ENCODE measurements around the gene ZMYM5.

DNA sequence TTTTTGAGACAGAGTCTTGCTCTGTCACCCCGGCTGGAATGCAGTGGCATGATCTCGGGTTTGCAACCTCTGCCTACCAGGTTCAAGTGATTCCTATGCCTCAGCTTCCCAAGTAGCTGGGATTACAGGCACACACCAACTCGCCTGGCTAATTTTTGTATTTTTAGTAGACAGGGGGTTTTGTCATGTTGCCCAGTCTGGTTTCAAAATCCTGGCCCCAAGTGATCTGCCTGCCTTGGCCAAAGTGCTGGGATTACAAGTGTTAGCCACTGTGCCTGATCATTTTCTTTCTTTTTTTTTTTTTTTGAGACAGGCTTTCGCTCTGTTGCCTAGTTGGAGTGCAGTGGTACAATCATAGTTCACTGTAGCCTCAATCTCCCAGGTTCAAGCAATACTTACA, 28.7 kb downstream of the ZMYM5 start:
- no peak for TF ChIP-seq EZH2 (IDR thresholded peaks at IDR 0.05)
- no peak for TF ChIP-seq POLR2AphosphoS5 (IDR thresholded peaks at IDR 0.05; ENCODE audit: borderline replicate concordance, low read depth, low read length)

Measured in SK-N-MC (cell line).